SK-N-MC (cell line): ENCODE measurements around the gene PARD3B.

Experiments used
- EZH2 ChIP-seq: fragments of 200-600 bp; sonication (generic); IDR thresholded peaks from one replicate; pipeline ENCODE4 v1.6.1; 2017; ENCODE audit warnings: antibody characterized with exemption
- FOXP2 ChIP-seq: optimal IDR thresholded peaks from 2 replicates; pipeline ENCODE3; 2011; ENCODE audit warnings: mild to moderate bottlenecking, moderate library complexity; ENCODE audit not compliant: insufficient read depth; ENCODE audit errors: extremely low read length, control extremely low read depth
- POLR2AphosphoS5 ChIP-seq: IDR thresholded peaks from 2 replicates; pipeline ENCODE4 v1.6.1; 2012; ENCODE audit warnings: mild to moderate bottlenecking, low read depth, low read length, borderline replicate concordance

DNA sequence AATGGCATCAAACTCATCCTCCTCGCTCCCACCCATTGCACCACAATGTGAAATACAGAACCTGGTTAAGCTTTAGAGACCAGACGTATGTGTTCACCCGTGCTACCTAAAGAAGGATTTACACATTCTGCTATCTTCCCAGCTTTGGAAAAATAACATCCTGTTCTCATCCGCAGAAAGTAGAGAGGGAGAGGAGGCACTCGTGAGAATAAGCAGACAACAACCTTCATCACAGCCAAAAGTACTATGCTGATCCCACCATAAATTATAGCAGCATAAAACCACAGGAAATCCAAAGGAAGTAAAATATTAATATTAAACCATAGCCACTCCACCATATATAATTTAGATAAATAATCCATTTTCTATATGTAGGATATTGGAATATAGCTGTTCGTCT, 1025.4 kb downstream of the PARD3B start:
- TF ChIP-seq EZH2: no peak
- TF ChIP-seq POLR2AphosphoS5: no peak
- no peak for TF ChIP-seq FOXP2
